DMS114 treated with DMSO at 0.1 percent for 48 hours (cell line): ENCODE data around the gene ITSN2.
"Not testable (repeated sequence)": the region's sequence is repeated elsewhere in the genome, so short reads cannot be mapped to it uniquely, and the experiment has no call there.

ENCODE experiments used
- DNase-seq: peaks from one replicate; lab custom pipeline; 2025; ENCODE audit not compliant: unreplicated experiment; lab: John Stamatoyannopoulos, UW

ITSN2 gene

GRCh38 chr2:24363301-24363700 is 3.0 kb upstream of the ITSN2 start:
- no peak for DNase-seq

- no peak for DNase-seq
Observed at GRCh38 chr2:24362253-24362652, 1.9 kb upstream of the ITSN2 start.

GRCh38 chr2:24360963-24361330 is 611 bp upstream of the ITSN2 start:
- no peak for DNase-seq

- DNase-seq: no peak
Observed at GRCh38 chr2:24359129-24360049, 947 bp downstream of the ITSN2 start.

GRCh38 chr2:24357767-24358166 is 2.6 kb downstream of the ITSN2 start:
- DNase-seq: not testable (repeated sequence)

- DNase-seq: not testable (repeated sequence)
Observed at GRCh38 chr2:24357115-24357514, 3.2 kb downstream of the ITSN2 start.

GRCh38 chr2:24354957-24355356 is 5.4 kb downstream of the ITSN2 start:
- no peak for DNase-seq

GRCh38 chr2:24354395-24354794 is 5.9 kb downstream of the ITSN2 start:
- no peak for DNase-seq

GRCh38 chr2:24353973-24354372 is 6.4 kb downstream of the ITSN2 start:
- DNase-seq: no peak

GRCh38 chr2:24353364-24353763 is 7.0 kb downstream of the ITSN2 start:
- no peak for DNase-seq

GRCh38 chr2:24352664-24353063 is 7.7 kb downstream of the ITSN2 start:
- DNase-seq: no peak

- no peak for DNase-seq
Observed at GRCh38 chr2:24351981-24352380, 8.4 kb downstream of the ITSN2 start.

GRCh38 chr2:24351627-24351938 is 8.8 kb downstream of the ITSN2 start:
- no peak for DNase-seq

GRCh38 chr2:24350826-24351626 is 9.3 kb downstream of the ITSN2 start:
- no peak for DNase-seq

- DNase-seq: no peak
Observed at GRCh38 chr2:24349097-24349496, 11.2 kb downstream of the ITSN2 start.

- no peak for DNase-seq
Observed at GRCh38 chr2:24345937-24346336, 14.4 kb downstream of the ITSN2 start.

GRCh38 chr2:24343225-24343882 is 17.0 kb downstream of the ITSN2 start:
- no peak for DNase-seq

GRCh38 chr2:24342110-24342910 is 18.0 kb downstream of the ITSN2 start:
- no peak for DNase-seq

- no peak for DNase-seq
Observed at GRCh38 chr2:24339856-24340262, 20.5 kb downstream of the ITSN2 start.

GRCh38 chr2:24339098-24339497 is 21.2 kb downstream of the ITSN2 start:
- DNase-seq: not testable (repeated sequence)

GRCh38 chr2:24337890-24338289 is 22.4 kb downstream of the ITSN2 start:
- no peak for DNase-seq
